ENCODE data around the gene AKT1.
"Not testable (repeated sequence)": the region's sequence is repeated elsewhere in the genome, so short reads cannot be mapped to it uniquely, and the experiment has no call there.

Gene AKT1

DNA sequence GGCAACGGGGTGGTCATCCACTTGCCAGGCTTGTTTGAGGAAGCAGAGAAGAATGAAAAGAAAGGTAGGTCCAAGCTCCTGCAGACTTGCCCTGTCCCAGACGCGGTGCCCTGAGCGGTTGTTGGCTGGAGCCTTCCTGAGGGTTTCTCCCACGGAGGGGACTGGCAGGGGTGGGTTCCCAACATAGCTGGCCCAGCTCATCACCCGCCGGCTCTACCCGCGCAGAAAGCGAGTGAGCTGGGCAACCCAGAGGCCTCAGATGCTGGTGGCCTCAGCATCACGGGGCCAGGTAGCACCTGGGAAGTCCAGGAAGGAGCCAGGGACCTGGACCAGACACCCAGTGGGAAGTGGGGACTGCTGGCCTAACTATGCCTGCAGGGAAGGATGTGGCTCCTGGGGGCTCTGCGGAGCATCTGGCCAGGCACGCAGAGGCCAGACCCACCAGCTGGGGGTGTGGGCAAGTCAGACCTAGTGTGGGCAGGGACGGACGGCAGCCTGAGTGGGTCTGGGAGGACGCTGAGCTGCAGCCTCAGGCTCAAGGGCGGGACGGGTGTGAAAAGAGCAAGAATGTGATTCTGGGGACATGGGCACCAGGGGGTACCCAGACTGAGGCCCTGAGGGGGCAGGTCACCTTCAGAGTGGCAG is 57.1 kb downstream of the AKT1 start:
- no peak for DNase-seq (ENCODE audit: low spot score)

GRCh38 chr14:104735830-104736642 is 59.5 kb downstream of the AKT1 start:
- DNase-seq (ENCODE audit: low spot score): peak; percentile 77

DNA sequence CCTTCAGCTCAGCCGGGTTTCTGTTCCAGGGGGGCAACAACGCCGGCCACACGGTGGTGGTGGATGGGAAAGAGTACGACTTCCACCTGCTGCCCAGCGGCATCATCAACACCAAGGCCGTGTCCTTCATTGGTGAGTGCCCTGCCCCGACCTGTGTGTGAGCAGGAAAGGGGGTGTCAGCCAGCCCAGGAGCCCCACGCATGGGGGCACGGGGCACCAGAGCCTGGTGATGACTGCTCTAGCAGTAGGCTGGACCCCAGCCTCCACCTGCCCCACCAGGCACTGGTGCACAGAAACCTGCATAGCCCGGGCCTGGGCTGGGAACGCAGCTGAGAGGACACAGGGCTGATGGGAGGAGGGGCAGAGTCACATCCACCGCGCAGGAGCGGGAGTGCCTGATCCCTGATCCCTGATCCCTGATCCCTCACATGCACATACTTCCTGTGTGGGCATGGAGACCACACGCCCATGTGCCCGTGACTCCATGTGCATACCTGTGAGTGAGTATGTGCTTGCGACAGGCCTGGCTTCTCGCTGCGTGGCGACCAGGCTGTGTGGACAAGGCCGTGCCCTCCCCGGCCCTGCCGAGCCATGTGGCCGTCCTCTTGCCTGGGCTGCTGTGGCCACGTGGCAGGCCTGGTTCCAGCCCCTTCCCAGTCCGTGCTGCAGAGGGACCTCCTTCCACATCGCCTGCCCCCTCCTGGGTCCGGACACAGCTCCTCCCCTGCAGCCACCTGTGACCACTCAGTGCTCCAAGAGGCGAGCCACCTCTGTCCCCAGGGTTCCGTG is 60.4 kb downstream of the AKT1 start:
- no peak for DNase-seq (ENCODE audit: low spot score)

- no peak for DNase-seq (ENCODE audit: low spot score)
These were observed 61.0 kb downstream of the AKT1 start for GRCh38 chr14:104734601-104734990.

GRCh38 chr14:104734051-104734587 is 61.4 kb downstream of the AKT1 start:
- no peak for DNase-seq (ENCODE audit: low spot score)

- no peak for DNase-seq (ENCODE audit: low spot score)
These were observed 62.4 kb downstream of the AKT1 start for GRCh38 chr14:104732931-104733681.

GRCh38 chr14:104732355-104732804 is 63.2 kb downstream of the AKT1 start:
- no peak for DNase-seq (ENCODE audit: low spot score)

DNA sequence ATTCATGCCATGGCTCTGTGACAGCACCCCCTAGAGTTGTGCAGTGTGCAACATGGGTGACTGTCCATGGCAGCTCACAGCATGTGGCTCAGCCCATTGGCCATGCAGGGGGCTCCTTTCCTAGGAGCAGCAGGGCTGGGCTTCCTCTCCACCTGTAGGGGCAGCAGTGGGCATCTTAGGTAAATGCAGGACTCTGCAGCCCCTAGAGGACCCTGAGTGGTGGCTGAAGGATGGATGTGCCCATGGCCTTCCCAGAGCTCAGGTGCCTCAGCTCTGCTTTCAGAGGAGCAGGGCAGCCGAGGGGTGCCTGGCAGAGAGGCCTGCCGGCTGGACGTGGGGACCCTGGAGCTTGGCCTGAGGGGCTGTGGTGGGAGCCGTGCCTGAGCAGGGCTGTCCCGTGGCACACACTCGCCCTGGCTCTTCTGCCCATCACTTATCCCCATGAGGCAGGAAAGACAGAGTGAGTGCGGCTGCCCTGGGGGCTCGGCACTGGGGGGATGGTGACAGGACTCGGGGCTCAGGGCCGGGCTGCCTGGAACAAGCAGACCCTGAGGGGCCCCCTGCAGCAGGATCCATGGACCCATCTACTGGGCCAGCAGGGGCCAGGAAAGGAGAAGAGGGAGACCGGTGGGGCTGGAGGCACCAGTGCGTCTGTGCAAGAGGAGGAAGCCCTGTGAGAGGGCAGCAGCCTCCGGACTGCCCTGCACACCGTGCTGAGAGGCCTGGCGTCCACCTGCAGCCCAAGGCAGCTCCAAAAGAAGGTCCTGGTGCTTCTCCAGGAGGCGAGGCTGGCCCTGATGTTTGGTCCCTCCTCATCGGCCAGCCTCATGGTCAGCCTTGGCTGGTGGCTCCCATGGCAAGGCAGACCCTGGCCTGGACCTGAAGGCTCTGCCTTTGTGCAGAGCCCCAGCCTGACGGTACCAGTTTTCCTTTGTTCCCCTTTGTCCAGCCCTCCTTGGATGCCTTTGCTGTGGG is 63.9 kb downstream of the AKT1 start:
- no peak for DNase-seq (ENCODE audit: low spot score)

- DNase-seq (ENCODE audit: low spot score): no peak
These were observed 65.1 kb downstream of the AKT1 start for GRCh38 chr14:104730487-104730886.

GRCh38 chr14:104729835-104730181 is 65.7 kb downstream of the AKT1 start:
- no peak for DNase-seq (ENCODE audit: low spot score)

DNA sequence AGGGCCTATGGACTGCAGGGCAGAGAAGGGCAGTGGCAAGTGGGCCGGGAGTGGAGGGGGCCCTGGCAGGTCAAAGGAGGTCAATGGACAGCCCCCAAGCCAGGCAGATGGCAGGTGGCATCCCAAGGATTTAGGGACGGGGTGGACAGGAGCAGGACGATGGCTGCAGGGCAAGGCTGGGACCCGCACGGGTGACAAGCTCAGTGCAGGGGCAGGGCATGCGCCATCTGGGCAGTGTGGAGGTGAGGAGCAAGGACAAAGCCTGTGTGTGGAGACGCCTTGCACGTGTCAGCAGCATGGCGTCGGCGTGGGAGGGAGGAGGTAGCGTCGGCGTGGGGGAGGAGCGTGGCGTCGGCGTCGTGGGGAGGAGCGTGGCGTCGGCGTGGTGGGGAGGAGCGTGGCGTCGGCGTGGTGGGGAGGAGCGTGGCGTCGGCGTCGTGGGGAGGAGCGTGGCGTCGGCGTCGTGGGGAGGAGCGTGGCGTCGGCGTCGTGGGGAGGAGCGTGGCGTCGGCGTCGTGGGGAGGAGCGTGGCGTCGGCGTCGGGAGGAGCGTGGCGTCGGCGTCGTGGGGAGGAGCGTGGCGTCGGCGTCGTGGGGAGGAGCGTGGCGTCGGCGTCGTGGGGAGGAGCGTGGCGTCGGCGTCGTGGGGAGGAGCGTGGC is 66.2 kb downstream of the AKT1 start:
- not testable (repeated sequence) for DNase-seq (ENCODE audit: low spot score)

DNA sequence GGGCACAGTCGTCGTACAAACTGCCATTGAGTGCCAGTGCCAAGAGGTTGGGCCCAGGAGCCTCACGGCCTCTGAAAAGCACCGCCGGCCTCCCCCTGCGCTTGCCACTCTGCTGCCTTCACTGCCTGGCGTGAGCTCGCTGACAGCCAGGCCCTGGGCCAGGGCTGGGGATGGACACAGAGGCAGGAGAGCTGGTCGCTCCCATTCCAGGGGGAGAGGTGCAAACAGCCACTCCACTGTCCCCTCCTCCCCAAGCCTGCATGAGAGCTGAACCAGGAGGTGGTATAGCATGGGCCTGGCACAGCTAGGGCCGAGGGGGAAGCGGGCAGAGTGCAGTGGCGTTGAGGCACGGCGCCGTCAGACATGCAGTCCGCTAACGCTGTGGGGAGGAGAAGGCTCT is 66.9 kb downstream of the AKT1 start:
- DNase-seq (ENCODE audit: low spot score): no peak

DNA sequence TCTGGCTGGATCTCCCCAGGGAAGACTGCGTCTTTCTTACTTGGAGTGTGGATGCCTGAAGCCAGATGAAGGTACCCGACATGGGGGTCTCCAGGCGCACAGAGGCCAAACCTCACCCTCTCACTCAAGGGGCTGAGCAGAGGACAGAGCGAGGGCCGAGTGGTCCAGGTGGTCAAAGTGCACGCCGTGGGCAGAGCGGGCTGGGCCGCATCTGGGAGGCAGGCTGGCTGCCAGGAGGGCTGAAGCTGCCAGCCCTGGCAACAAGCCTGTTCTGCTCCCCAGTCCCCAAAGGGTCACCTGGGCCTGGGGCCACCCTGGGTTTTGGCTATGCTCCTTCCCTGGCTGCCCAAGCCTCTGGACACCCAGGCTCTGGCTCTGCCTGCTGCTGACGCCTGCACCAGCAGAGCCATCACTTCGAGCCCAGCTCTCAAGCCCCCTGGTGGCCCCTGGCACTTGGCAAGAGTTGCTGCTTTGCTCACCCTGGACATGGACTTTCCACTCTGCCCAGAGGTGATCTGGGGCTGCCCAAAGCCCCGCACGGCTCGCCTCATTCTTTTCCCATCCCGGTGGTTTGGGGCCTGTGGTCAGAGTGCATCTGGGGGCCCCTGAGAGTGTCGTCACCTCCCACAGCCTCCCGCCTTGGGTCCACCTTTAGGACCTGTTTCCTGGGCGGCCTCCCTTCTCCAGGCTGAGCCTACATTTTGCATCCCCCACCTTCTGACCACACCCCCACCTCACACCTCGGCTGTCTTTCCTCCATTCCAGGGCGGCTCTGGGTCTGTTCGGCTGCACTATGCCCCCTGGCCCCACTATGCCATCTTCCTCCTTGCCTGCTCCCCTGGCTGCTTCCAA is 68.7 kb downstream of the AKT1 start:
- no peak for DNase-seq (ENCODE audit: low spot score)

GRCh38 chr14:104725772-104726548 is 69.6 kb downstream of the AKT1 start:
- no peak for DNase-seq (ENCODE audit: low spot score)

DNA sequence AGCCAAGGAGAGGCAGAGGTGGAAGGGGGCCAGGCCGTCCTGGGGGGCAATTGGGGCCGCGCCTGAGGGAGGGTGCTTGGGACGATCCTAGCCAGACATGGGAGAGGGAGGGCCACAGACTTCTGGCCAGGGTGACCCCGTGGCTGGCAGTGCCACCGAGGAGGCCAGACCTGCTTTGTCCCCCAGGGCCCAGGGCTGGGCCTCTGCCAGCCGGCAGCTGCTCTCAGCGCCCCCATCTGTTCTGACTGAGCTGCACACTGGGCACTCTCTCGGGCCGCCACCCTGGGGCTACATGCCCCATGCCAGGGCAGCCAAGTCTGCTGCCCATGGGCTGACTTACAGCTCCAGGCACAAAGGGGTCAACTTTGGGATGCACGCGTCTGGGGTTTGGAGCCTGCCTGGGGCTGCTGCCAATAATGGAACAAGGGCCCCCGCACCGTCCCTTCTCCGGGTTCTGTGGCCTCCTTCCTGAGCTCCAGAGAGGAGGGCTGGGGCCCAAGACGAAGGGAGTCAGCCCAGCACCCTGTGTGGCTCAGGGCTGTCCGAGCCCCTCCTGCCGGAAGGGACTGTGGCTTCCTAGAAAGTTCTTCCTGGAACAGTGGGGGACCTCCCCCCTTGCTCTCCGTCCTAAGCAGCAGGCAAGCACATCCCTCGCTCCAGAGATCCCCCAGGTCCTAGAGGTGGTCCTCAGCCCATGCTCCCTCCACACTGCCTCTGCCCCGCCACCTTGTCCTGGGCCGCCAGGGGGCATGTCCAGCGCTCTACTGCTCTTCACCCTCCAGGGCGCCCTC is 70.4 kb downstream of the AKT1 start:
- peak; percentile 32 for DNase-seq (ENCODE audit: low spot score)

DNA sequence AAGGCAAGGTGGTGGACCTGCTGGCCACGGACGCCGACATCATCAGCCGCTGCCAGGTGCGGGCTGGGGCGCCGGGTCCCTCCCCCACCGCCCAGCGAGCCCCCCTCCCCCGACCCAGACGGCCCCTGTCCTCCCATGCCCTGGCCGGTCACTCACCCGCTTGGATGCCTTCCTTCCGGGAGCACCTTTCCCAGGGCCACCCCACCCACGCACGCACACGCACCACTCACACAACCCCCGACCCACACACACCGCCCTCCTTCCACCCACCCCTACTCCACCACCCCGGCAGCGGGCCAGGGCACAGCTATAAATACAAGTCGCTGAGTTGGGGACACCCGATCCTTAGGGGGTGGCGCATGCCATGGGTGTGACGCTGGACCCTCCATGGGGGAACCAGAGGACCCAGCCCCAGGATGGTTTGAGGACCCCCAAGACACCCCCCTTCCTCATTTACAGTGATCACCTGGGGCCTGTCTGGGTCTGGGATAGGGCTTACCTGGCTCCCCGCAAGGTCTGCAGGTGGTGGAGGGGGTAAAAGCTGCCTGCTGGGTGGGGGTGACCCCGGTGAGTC is 71.1 kb downstream of the AKT1 start:
- DNase-seq (ENCODE audit: low spot score): no peak
